Uterus (tissue), 2 donors: Measurements from ENCODE around the gene DDX27.

Source experiments
- POLR2A ChIP-seq, 2 donors: fragments of 450-650 bp; IDR thresholded peaks; one replicate each; pipeline ENCODE4 v1.6.1; 2016; ENCODE audit warnings: antibody characterized with exemption in 2 of 2, mild to moderate bottlenecking in 1 of 2, moderate library complexity in 1 of 2
- TF ChIP-seq, protein P1 (sequence below), 4 experiments: fragments of 200-600 bp in 2 of 4; fragments of 450-650 bp in 2 of 4; sonication (generic) in 2 of 4; IDR thresholded peaks; one replicate each; pipeline ENCODE4 v1.5.1; 2016 to 2019; ENCODE audit warnings: antibody characterized with exemption in 4 of 4, mild to moderate bottlenecking in 2 of 4, moderate library complexity in 1 of 4

DNA sequence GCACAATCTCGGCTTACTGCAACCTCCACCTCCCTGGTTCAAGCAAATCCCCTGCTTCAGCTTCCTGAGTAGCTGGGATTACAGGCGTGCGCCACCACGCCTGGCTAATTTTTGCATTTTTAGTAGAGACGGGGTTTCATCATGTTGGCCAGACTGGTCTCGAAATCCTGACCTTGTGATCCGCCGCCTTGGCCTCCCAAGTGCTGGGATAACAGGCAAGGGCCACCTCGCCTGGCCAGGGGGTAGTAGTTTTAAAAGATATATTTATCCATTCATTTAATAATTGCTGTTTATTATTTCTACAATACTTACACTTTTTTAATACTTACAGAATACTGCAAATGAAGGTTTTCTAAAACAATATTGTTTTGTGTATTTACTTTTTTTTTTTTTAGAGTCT lies 15.5 kb upstream of the DDX27 start:
- TF ChIP-seq, protein P1, sequence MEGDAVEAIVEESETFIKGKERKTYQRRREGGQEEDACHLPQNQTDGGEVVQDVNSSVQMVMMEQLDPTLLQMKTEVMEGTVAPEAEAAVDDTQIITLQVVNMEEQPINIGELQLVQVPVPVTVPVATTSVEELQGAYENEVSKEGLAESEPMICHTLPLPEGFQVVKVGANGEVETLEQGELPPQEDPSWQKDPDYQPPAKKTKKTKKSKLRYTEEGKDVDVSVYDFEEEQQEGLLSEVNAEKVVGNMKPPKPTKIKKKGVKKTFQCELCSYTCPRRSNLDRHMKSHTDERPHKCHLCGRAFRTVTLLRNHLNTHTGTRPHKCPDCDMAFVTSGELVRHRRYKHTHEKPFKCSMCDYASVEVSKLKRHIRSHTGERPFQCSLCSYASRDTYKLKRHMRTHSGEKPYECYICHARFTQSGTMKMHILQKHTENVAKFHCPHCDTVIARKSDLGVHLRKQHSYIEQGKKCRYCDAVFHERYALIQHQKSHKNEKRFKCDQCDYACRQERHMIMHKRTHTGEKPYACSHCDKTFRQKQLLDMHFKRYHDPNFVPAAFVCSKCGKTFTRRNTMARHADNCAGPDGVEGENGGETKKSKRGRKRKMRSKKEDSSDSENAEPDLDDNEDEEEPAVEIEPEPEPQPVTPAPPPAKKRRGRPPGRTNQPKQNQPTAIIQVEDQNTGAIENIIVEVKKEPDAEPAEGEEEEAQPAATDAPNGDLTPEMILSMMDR (IDR thresholded peaks at IDR 0.05), result no peak
- no peak for TF ChIP-seq POLR2A (IDR thresholded peaks at IDR 0.05)
